NCI-H748 treated with DMSO at 0.1 percent for 48 hours (cell line): ENCODE measurements around the gene ZNRD2.
"Not testable (repeated sequence)": the region's sequence is repeated elsewhere in the genome, so short reads cannot be mapped to it uniquely, and the experiment has no call there.

Experiments
- DNase-seq: peaks from one replicate; lab custom pipeline; 2025; lab: John Stamatoyannopoulos, UW

ZNRD2 gene

GRCh38 chr11:65569973-65570918 is at the start of gene ZNRD2:
ZNRD2 (plus strand) TSS chr11:65570477; CDS start chr11:65570492, 15 bp downstream.
- peak; percentile 96 for DNase-seq

DNA sequence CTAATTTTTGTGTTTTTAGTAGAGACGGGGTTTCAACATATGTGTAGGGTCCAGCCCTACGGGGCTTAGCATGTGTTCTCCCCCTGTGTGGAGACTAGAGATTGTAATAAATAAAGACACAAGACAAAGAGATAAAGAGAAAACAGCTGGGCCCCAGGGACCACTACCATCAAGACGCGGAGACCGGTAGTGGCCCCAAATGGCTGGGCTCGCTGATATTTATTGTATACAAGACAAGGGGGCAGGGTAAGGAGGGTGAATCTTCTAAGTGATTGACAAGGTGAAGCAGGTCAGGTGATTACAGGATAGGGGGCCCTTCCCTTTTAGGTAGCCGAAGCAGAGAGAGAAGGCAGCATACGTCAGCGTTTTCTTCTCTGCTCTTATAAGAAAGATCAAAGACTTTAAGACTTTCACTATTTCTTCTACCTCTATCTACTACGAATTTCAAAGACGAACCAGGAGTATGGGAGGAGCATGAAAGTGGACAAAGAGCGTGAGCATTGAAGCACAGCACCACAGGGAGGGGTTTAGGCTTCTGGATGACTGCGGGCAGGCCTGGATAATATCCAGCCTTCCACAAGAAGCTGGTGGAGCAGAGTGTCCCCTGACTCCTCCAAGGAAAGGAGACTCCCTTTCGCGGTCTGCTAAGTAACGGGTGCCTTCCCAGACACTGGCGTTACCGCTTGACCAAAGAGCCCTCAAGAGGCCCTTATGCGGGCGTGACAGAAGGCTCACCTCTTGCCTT is 48.3 kb upstream of the ZNRD2 start:
- not testable (repeated sequence) for DNase-seq

DNA sequence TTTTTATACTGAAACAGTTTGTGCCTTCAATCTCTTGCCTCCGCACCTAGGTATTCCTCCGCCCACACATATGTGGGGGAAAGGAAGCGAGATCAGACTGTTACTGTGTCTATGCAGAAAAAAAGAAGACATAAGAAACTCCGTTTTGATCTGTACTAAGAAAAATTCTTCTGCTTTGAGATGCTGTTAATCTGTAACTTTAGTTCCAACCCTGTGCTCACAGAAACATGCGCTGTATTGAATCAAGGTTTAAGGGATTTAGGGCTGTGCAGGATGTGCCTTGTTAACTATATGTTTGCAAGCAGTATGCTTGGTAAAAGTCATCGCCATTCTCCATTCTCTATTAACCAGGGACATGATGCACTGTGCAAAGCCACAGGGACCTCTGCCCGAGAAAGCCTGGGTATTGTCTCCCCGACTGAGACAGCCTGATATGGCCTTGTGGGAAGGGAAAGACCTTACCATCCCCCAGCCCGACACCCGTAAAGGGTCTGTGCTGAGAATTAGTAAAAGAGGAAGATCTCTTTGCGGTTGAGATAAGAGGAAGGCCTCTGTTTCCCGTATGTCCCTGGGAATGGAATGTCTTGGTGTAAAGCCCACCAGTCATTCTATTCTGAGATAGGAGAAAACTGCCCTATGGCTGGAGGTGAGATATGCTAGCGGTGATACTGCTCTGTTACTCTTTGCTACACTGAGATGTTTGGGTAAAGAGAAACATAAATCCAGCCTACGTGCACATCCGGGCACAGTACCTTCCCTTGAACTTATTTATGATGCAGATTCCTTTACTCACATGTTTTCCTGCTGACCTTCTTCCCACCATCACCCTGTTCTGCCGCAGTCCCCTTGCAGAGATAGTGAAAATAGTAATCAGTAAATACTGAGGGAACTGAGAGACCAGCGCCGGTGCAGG is 47.3 kb upstream of the ZNRD2 start:
- not testable (repeated sequence) for DNase-seq

GRCh38 chr11:65523631-65523968 is 46.7 kb upstream of the ZNRD2 start:
- DNase-seq: not testable (repeated sequence)

GRCh38 chr11:65524014-65524740 is 46.1 kb upstream of the ZNRD2 start:
- DNase-seq: no peak

DNA sequence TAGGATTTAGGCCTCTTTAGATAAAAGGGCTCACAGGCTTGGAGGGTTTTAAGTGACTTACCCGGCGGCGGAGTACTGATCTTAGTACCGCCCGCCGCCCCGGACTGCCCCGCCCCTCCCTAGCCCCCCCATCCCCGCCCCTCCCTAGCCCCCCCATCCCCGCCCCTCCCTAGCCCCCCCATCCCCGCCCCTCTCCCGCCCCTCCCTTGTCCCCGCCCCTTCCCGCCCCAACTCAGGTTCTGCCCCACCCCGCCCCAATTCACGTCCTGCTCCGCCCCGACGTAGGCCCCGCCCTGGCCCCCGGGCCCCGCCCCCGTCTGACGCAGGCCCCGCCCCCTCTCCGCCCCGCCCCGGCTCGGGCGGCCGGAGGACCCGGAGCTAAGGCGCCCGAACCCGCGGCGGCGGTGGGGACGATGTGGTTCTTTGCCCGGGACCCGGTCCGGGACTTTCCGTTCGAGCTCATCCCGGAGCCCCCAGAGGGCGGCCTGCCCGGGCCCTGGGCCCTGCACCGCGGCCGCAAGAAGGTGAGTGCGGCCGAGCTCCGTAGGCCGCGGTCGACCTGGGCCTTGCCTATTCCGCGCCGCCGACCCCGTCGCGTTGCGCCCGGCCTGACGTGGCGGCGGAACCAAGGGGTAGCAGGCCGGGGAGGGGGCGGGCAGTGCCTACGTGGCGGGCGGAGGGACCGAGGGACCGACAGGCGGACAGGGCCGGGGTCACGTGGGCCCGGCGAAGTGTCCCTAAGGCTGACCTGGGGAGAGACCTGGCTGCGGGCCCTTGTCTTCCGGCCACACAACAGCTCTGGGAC is 45.3 kb upstream of the ZNRD2 start, which contains the start of gene SCYL1:
Gene SCYL1 (plus strand): TSS at position 343 of the 805 bp plus-strand sequence. CDS start 71 bp downstream, at position 414.
- peak; percentile 27 for DNase-seq

DNA sequence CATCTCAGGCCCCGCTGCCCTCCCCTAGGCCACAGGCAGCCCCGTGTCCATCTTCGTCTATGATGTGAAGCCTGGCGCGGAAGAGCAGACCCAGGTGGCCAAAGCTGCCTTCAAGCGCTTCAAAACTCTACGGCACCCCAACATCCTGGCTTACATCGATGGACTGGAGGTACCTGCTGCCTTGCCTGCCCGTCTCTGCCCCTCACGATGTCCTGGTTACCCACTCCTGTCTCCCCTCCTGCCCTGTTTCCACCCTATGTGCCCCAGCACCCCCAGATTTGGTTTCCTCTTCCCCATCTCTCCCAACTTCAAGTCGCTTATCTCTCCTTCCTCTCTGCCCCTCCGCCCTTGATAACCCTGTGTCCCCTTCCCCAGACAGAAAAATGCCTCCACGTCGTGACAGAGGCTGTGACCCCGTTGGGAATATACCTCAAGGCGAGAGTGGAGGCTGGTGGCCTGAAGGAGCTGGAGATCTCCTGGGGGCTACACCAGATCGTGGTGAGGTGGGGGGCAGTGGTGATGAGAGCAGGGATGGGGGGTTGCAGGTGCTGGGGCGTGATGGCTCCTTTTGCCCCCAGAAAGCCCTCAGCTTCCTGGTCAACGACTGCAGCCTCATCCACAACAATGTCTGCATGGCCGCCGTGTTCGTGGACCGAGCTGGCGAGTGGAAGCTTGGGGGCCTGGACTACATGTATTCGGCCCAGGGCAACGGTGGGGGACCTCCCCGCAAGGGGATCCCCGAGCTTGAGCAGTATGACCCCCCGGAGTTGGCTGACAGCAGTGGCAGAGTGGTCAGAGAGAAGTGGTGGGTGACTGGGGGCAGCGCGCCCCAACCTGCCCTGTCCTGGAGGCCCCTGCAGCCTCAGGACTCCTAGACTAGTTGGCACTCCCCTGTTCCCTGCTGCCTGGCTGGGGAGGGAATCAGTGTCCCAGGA is 44.5 kb upstream of the ZNRD2 start:
- DNase-seq: no peak

DNA sequence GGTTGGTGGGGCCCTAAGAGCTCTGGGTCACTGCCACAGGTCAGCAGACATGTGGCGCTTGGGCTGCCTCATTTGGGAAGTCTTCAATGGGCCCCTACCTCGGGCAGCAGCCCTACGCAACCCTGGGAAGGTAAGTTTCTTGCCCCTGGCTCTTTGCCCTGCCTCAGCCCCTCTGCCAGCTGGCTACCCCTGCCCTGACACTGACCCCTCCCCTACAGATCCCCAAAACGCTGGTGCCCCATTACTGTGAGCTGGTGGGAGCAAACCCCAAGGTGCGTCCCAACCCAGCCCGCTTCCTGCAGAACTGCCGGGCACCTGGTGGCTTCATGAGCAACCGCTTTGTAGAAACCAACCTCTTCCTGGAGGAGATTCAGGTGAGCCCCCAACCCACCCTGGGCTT is 43.5 kb upstream of the ZNRD2 start:
- DNase-seq: no peak

DNA sequence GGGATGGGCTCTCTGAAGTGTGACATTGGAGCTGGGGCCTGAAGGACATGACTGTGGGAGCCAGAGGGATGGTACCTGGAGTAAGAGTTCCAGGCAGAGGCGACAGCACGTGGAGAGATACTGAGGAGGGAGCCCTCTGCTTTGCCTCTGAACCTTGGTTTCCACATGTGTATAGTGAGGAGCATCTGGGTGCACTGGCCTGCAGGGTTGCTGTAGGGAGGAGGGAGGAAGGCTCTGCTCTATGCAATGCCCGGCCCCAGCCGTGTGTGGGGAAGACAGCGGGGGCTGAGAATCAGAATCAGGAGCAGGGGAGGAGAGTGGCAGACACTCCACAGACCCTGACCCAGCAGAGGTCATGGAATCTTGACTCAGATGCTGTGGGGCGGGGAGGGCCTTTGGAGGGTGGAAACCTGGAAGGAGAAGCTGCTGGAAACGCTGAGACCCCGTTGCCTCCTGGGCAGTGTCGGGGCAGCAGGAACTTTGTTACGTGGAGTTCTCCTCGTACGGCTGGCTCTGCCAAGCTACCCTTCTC is 41.4 kb upstream of the ZNRD2 start:
- DNase-seq: no peak

- no peak for DNase-seq
Observed at GRCh38 chr11:65529475-65530156, 40.7 kb upstream of the ZNRD2 start.

DNA sequence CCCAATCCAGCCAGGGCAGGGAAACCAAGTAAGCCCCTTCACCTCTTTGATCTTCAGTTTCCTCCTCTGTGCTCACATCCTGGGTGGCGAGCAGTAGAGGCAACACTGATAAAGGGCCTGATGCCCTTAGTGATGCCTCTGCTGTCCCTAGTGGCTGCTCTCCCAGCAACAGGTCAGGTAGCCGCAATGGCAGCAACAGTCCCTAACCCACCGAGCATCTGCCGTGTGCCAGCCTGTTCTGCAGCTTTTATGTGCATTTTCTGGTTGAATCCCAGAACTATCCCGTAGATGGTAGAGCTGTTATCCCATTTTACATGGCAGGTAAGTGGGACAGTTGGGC is 40.1 kb upstream of the ZNRD2 start:
- DNase-seq: no peak

DNA sequence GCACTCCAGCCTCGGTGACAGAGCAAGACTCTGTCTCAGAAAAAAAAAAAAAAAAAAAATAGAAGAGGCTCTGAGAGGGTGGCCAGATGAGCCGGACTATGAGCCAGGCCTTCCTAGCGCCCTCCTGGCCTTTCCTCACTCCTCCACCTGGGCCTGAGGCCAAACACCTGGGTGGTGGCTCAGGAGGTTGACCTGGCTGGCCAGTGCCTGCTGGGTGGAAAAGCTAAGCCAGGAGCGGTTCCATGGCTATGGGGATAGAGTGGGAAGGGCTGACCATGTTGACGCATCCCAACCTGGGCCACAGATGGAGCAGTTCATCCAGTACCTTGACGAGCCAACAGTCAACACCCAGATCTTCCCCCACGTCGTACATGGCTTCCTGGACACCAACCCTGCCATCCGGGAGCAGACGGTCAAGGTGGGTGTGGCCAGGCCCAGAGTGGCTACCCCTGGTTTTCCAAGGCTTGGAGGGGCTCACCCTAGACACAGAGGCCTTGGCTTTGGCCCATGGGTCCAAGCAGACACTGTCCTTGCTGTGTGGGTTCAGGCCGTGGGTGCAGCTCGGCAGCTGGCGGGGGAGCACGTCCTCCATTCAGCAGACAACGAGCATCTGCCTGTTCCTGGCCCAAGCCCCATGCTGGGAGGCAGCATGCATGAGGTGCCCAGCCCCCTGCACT is 37.8 kb upstream of the ZNRD2 start:
- DNase-seq: no peak

GRCh38 chr11:65535102-65535501 is 35.2 kb upstream of the ZNRD2 start:
- DNase-seq: no peak

- DNase-seq: no peak
Observed at GRCh38 chr11:65536412-65537295, 33.6 kb upstream of the ZNRD2 start.

DNA sequence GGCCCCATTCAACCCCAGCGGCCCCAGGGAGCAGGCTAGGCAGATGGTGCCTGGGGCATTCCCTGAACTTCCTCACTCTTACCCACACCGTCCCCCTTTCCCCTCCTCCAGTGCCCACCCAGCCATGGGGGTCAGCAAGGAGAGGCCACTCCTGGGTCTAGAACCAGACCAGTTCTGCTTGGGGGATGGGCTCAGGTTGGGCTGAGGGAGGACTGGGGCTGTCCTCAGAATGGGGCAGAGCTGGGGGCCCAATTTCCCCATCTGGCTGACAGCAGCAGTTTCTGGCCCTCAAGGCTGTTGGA is 33.0 kb upstream of the ZNRD2 start:
- no peak for DNase-seq

DNA sequence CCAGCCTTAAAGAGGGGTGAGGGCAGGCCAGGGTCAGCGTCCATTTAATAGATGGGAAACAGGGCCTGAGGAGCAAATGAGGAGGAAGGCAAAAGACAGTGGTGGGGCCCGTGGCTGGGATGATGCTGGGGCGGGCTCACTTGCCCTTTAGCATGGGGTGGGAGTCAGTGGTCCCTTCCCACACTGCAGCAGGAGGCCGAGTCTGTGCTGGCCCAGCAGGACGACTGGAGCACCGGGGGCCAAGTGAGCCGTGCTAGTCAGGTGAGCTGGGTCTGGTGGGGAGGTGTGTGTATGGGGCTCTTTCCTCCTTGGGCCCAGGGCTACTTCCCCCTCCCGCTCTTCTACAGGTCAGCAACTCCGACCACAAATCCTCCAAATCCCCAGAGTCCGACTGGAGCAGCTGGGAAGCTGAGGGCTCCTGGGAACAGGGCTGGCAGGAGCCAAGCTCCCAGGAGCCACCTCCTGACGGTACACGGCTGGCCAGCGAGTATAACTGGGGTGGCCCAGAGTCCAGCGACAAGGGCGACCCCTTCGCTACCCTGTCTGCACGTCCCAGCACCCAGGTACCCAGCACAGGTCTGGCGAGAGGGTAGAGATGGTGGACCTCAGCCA is 32.6 kb upstream of the ZNRD2 start:
- no peak for DNase-seq
